A549 (cell line): ENCODE data around the gene FXYD7.

Experiments used
- ELK1 ChIP-seq: fragments of 150-350 bp; IDR thresholded peaks from 2 replicates; pipeline ENCODE4 v1.6.1; 2014; ENCODE audit warnings: low read depth, mild to moderate bottlenecking, low read length
- JUNB ChIP-seq: fragments of >200 bp; sonication (Bioruptor Twin); formaldehyde crosslinking; IDR thresholded peaks from 2 replicates; pipeline ENCODE4 v1.6.1; 2016
- MAFK ChIP-seq: fragments of 450-650 bp; IDR thresholded peaks from 2 replicates; pipeline ENCODE4 v1.6.1; 2014; ENCODE audit not compliant: partially characterized antibody
- MAZ ChIP-seq: fragments of 150-350 bp; IDR thresholded peaks from 2 replicates; pipeline ENCODE4 v1.6.1; 2014; ENCODE audit warnings: antibody characterized with exemption, low read depth, low read length, borderline replicate concordance
- POLR2AphosphoS2 ChIP-seq: conservative IDR thresholded peaks from 2 replicates; pipeline ENCODE4 v1.6.1; 2012; ENCODE audit warnings: low read length, improper control_type of control experiment, inconsistent platforms
- TF ChIP-seq, protein P1 (sequence below): fragments of >200 bp; sonication (Bioruptor Twin); formaldehyde crosslinking; IDR thresholded peaks from 3 replicates; pipeline ENCODE4 v1.5.1; 2016

- TF ChIP-seq JUNB (no peak), POLR2AphosphoS2 (no peak), MAFK (no peak), ELK1 (no peak), MAZ (no peak)
- TF ChIP-seq, protein P1, sequence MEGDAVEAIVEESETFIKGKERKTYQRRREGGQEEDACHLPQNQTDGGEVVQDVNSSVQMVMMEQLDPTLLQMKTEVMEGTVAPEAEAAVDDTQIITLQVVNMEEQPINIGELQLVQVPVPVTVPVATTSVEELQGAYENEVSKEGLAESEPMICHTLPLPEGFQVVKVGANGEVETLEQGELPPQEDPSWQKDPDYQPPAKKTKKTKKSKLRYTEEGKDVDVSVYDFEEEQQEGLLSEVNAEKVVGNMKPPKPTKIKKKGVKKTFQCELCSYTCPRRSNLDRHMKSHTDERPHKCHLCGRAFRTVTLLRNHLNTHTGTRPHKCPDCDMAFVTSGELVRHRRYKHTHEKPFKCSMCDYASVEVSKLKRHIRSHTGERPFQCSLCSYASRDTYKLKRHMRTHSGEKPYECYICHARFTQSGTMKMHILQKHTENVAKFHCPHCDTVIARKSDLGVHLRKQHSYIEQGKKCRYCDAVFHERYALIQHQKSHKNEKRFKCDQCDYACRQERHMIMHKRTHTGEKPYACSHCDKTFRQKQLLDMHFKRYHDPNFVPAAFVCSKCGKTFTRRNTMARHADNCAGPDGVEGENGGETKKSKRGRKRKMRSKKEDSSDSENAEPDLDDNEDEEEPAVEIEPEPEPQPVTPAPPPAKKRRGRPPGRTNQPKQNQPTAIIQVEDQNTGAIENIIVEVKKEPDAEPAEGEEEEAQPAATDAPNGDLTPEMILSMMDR: no peak
Observed at GRCh38 chr19:35199481-35199880, 56.4 kb downstream of the FXYD7 start.
